T-helper 1 cell treated with Interleukin-12 subunit alpha and Interleukin-12 subunit beta and Interleukin-4 antibody, amounts not matched to agents 30 ng/mL and 1 ng/mL, for 36 hours (primary cell): ENCODE results near the gene MPLKIP. TPM values are rescaled to one million over a fixed set of nuclear protein-coding genes. Genes with fewer than 3 reads are reported as not detected.
"Not testable (repeated sequence)": the region's sequence is repeated elsewhere in the genome, so short reads cannot be mapped to it uniquely, and the experiment has no call there.

Experiments
- intact Hi-C: fragments of 100-400 bp; cut with micrococcal nuclease; formaldehyde crosslinking; loops from one replicate; pipeline ENCODE4 v1.15.1; 2024
- total RNA-seq: library from RNA; stranded (reverse); gene quantifications from 2 replicates; pipeline ENCODE4 v1.2.3, GENCODE V29; 2022

The MPLKIP gene
- 28.1 and 28.8 TPM in 2 replicates for total RNA-seq

DNA sequence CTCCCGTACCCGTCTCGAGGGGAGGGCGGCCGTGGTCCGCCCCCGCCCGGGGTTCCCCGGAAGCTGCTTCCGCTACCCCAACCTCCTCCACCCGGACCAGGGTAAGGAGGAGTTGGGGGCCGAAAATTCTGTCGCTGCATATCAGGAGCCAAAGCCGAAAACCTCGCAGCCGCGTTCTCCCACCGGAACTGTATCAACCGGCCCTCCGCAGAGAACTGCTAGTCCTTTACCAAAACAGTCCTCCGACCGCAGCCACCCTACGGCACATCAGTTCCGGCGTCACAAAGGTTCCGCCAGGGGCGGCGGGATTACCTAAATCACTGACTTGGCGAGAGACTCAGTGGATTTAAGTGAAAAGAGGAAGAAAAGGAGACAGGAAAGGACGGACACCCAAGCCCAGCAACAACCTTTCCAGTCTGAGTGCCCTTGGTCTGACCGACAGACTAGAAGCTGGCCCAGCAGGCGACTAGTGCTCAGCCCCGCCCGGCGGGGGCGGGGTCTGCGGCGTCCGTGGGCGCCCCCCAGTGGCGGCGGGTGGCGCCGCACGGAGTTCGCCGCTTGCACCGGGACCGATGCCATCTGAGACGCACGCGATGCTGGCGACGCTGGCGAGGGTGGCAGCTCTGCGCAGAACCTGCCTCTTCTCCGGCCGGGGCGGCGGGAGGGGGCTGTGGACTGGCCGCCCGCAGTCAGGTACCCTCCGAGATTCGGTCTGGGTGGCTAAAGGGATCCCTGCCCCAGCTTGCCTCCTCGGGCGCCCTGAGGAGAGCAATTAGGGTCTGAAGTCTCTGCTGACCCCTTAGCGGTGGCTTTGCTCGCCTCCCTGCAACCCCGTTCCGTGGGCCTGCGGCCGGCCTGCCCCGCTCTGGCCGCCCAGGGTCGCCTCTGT is at the start of gene MPLKIP, which contains the start of gene SUGCT:
MPLKIP (minus strand) TSS at position 195 of the 889 bp plus-strand sequence; CDS start at position 140, 55 bp downstream.
SUGCT (plus strand) TSS at position 578 of the 889 bp plus-strand sequence.
- intact Hi-C loops, result loop anchor here (1.0 to 5.0 kb wide), 8 partner anchors 185 to 1957 kb away; partner anchors contain the start of genes RALA, STARD3NL, VPS41 and YAE1

DNA sequence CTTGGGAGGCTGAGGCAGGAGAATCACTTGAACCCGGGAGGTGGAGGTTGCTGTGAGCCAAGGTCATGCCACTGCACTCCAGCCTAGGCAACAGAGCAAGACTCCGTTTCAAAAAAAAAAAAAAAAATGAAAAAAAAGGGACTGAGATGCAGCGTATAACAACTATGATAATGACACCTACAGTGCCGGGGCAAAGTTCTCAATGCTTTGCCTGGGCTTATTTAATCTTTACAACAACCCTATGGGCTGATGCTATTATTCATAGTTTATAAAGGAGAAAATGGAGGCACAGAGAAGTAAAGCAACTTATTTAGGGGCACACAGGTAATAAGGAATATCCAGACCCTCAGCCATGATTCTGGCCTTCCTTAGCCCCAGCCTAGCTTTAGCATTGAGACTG is 48.0 kb upstream of the MPLKIP start:
- intact Hi-C loops, result no loop called here

DNA sequence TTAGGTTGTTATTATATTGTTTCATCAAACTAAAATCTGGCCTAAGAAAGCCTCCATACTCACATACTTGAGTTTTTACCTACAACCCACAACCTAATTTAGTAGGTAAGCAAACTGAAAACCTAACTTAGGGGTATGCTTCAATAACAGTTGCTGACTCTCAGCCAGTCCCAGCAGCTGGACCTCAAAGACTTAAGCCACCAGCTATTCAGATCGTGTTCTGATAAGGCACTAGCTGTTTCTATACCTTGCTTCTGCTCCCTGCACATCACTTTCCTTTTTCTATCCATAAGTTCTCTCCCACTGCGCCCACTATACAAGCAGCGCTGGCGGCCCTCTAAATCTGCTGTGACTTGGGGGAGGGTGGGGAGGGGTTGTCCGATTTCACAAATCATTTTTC is 42.6 kb upstream of the MPLKIP start:
- intact Hi-C loops, result no loop called here

DNA sequence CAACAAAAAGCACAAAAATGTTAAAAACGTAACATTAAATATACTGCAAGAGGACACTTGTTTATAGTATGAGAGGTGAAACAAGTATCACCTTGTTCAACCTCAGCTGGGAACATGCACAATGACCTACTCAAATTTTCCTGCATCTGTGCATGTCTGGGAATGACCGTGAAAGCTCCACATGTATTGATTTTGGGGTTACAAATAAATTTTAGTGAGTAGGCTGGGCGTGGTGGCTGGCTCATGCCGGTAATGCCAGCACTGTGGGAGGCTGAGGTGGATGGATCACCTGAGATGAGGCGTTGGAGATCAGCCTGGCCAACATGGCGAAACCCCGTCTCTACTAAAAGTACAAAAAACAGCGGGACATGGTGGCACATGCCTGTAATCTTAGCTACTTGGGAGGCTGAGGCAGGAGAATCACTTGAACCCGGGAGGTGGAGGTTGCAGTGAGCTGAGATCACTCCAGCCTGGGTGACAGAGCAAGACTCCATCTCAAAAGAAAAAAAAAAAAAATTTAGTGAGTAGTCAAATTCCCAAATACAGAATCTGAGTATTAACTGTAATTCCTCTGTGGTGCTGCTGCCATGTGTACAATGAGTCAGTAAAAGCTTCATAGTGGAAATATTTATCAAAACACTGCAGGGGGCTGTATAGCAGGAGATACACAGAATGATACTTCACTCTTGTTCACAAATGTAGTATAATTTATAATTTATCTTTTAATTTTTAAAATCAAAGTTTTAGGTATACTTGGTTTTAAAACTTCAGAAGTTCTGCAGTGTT is 41.5 kb upstream of the MPLKIP start:
- intact Hi-C loops, result no loop called here

DNA sequence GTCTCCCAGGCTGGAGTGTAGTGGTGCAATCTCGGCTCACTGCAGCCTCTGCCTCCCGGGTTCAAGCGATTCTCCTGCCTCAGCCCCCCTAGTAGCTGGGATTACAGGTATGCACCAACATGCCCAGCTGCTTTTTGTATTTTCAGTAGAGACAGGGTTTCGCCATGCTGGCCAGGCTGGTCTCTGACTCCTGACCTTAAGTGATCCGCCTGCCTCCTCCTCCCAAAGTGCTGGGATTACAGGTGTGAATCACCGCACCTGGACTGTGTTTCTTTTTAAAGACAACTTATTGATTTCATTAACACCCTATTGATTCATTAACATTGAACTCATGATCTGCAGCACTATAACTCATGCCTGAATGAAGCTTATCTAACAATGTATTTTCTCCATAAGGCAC is 40.8 kb upstream of the MPLKIP start:
- intact Hi-C loops, result not testable (repeated sequence)

DNA sequence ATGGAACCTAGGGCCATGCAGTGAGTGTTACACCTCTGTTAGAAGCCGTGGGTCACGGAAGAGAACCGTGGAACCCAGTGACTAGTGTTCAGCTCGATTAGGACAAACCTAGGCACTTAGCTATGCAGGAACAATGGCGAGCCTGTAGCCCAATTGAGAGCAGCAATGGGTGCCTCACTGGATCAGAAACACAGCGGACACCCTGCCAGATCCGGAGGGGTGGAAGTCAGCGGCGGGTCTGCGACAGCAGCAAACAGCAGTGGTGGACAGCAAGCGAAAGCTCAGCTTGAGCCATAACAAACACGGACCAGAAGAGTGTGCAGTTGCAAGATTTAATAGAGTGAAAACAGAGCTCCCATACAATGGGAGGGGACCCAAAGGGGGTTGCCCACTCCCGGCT is 38.7 kb upstream of the MPLKIP start:
- intact Hi-C loops, result not testable (repeated sequence)

DNA sequence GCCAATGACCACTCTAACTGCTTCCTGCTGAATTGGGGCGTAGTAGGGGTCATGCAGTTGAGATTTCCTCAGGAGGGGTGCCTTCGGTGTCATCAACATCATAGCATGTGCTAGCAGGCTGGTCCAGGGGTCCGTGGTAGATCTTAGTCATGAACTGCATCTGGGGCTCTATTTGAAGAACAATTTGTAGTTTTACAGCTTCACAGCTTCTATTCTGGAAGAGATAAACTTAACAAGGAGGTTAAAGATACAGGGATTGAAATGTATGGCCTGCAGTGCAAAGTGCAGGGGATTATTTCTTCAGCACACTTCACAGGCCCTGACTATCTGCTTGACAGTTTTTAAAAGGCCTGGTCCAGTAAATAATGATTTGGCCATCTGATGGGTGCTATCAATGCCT is 33.8 kb upstream of the MPLKIP start:
- intact Hi-C loops, result not testable (repeated sequence)

DNA sequence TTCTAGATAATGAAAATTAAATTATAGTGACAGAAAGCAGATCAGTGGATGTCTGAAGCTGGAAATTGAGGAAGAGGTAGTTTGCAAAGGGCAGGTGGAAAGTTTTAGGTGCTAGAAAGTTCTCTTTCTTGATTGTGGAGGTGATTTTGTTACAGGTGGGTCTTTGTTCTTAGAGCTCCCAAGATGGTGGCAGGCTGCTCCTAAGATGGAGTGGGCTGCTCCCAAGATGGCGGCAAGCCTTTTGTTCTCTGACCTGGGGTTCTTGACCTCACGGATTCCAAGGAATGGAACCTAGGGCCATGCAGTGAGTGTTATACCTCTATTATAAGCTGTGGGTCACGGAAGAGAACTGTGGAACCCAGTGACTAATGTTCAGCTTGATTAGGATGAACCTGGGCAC is 32.9 kb upstream of the MPLKIP start:
- intact Hi-C loops, result no loop called here

DNA sequence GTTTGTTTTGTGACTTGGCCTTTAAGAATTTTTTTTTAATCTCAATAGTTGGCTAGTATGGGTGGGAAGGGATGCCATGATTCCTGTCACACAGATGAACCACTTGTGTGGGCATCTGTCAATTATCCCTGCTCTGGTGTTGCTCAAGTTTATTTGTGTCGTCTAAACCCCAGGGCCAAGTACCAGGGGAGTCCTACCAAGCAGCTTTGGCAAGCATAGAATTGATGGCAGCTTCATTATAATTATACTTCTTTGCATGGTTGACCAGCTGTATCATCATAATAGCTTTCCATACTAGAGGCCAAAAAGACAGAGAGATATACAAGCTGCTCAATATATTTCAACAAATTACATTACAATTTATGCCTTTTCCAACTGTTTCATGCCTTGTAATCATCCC is 30.8 kb upstream of the MPLKIP start:
- intact Hi-C loops, result no loop called here

DNA sequence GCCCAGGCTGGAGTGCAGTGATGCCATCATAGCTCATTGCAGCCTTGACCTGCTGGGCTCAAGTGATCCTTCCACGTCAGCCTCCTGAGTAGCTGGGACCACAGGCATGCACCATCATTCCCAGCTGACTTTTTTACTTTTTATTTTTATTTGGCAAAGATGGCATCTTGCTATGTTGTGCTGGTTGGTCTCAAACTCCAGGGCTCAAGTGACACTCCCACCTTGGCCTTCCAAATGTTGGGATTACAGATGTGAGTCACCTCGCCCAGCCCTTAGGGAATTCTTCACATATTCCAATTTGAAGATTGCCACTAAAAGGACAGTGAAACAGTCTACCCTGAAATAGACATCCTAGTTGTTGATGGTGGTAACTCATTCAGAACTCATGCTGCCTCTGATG is 28.1 kb upstream of the MPLKIP start:
- intact Hi-C loops, result no loop called here

DNA sequence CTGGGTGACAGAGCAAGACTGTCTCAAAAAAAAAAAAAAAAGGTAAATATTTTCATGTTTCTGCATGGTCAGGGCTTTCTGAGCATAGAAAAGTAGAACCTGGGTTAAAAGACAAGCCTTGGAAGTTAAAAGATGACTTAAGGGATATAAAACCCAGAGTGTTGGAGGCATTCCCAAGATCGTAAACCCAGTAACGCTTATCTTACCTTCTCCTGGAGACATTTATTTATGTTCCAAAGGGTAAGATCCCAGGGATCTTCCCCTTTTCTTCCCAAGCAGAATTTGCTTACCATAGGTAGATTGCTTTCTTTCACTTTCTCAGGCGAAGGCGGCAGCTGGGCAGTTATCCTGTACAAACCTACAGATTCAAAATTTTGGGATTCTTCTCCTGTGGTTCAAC is 22.6 kb upstream of the MPLKIP start:
- intact Hi-C loops, result no loop called here

DNA sequence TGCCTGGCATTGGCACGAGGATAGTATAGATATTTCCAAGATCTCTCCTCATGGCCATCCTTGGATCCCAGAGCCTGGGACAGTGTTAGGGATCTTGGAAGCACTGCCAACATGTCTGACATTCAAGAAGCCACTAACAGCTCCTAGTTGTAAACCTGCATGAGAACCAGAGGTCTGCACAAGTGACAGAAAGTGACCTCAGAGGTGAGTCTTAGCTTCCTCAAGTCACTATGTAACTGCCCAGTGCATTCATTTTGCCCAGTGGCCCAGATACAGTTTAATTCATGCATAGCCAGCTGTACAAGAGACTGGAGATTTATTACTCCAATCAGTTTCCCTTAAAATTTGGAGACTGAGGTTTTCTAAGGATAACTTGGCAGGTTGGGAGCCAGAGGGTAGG is 17.1 kb upstream of the MPLKIP start:
- intact Hi-C loops, result no loop called here

DNA sequence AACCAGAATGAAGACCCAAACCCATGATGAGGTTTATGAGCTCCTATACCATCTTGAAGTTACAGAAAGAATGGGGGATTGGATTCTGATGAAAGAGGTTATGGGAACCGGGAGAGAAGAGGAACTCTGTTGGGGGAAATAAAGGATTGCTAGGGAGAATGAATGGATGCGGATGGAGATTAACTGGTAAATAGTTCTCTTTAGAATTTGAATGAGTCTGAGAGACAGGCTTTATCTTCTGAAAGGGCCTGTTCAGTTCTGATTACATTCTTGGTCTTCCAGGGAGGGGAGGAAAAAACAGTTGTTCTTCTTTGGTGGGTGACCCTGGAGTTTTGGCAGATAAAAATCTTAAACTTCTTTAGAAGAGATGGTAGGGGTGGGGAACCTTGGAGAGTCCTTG is 14.2 kb upstream of the MPLKIP start:
- intact Hi-C loops, result no loop called here

DNA sequence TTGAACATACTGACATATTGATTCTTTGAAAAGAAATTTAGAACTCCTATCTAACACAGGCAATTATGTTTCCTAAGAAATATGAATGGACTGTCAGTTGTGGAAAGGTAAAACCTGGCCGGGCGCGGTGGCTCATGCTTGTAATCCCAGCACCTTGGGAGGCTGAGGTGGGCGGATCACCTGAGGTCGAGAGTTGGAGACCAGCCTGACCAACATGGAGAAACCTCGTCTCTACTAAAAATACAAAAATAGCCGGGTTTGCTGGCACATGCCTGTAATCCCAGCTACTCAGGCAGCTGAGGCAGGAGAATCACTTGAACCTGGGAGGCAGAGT is 13.8 kb upstream of the MPLKIP start:
- intact Hi-C loops, result not testable (repeated sequence)

DNA sequence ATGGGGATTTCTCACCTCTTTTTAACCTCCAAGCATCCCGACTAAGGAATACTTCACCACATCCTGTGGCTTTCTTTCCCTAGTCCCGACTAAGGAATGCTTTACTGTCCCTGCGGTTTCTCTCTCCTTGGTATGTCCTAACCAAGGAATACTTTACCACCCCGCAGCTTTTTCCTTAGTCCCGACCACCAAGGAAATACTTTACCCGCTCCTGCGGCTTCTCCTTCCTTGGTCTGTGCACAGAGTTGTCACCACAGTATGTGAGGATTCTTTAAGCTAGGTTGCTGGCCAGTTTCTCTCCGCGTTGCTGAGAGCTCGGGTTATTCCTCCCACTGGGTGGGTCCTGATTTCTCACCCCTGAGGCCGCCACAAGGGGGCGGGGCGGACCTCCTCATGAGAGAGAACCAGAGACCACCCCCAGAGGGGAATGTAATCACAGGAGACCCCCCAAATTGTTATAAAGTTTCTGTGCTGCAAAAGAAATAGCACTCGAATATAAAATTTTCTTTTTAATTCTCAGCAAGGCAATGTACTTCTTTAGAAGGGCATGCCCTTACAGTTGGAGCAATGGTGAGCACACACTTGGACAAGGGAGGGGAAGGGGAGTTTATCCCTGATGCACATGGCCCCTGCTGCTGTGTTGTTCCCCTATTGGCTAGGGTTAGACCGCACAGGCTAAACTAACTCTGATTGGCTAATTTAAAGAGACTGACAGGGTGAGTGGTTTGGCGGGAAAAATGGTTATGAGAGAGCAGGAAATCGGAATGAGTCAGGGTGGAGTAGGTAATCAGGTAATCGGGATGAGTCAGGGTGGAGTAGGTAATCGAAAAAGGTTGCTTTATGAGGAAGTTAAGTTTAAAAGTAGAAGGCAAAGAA is 13.2 kb upstream of the MPLKIP start:
- intact Hi-C loops, result no loop called here

DNA sequence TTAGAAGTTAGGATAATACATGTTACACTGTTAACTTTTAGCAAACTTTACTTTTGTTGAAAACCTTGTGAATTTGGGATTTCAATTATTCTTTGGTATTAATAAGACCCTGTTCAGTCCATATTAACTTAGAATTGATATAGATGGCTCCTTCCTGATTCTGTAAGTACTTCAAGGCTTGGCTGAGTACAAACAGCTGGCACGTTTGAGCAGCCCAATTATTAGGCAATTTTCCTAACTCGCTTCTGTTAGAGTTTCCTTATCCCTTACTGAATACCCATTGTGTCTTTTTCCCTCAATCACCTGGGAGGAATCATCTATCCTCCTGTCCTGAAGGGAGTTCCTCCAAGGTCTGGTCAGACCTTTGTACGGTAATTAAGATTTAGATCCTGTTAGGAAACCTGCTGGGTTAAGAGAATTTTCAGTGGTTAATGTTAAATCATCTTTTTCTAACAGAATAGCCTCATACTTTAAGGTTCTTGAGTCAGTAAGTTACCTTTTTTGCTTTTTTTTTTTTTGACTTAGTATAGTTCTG is 11.2 kb upstream of the MPLKIP start:
- intact Hi-C loops, result not testable (repeated sequence)

DNA sequence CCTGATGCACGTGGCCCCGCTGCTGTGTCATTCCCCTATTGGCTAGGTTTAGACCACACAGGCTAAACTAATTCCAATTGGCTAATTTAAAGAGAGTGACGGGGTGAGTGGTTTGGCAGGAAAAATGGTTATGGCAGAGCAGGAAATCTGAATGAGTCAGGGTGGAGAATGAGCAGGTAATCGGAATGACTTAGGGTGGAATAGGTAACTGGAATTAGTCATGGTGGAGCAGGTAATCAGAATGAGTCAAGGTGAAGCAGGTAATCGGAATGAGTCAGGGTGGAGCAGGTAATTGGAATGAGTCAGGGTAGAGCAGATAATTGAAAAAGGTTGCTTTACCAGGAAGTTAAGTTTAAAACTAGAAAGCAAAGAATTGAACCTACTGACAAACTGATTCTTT is 7.5 kb upstream of the MPLKIP start:
- intact Hi-C loops, result not testable (repeated sequence)

DNA sequence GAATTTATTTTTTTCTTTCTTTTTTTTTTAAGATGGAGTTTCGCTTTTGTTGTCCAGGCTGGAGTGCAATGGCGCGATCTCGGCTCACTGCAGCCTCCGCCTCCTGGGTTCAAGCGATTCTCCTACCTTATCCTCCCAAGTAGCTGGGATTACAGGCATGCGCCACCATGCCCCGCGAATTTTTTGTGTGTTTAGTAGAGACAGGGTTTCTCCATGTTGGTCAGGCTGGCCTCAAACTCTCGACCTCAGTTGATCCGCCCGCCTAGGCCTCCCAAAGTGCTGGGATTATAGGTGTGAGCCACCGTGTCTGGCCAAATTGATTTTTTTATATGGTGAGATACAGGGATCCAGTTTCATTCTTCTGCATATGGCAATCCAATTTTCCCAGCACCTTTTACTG is 5.5 kb upstream of the MPLKIP start:
- intact Hi-C loops, result not testable (repeated sequence)

DNA sequence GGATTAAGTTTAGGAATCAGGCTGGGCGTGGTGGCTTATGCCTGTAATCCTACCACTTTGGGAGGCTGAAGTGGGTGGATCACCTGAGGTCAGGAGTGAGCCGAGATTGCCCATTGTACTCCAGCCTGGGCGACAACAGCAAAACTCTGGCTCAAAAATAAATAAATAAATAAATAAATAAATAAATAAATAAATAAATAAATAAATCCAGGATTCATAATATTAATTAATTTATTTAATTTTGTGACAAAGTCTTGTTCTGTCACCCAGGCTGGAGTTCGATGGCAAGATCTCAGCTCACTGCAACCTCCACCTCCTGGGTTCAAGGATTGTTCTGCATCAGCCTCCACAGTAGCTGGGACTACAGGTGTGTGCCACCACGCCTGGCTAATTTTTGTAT is 4.6 kb upstream of the MPLKIP start:
- intact Hi-C loops, result no loop called here

DNA sequence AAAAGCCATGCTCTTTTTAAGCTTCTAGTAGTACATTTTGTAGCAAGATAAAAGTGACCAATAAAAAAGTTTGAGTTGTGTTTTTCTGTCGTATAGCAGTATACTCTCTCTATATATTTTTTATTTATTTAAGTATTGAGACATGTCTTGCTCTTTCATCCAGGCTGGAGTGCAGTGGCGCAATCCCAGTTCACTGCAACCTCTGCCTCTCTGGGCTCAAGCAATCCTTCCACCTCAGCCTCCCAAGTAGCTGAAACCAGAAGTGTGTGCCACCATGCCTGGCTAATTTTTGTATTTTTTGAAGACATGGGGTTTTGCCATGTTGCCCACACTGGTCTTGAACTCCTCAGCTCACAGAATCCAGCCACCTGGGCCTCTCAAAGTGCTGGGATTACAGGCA is 3.1 kb upstream of the MPLKIP start:
- intact Hi-C loops, result no loop called here

DNA sequence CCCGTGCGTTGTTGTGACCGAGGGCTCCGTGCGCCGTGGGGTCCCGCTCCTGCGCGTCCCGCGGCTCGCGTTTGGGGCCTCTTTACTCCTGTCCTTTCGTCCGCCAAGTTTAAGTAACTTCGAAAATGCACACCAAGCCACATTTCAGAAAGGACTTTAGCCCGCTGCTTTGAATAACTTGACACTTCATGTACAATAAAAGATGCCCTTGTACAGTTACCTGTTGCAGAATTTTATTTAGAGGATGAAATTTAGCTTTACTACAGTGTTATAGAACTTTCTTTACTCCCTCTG is 842 bp upstream of the MPLKIP start:
- intact Hi-C loops, result loop anchor here (2.0 kb wide), 1 partner anchor 568 kb away; the partner anchor contains the start of gene YAE1
